Stimulated activated CD4-positive, alpha-beta T cell treated with anti-CD3 and anti-CD28 coated beads, TNF-alpha, amount 100 ng/mL, for 48 hours (primary cell): Measurements from ENCODE around the gene DCDC1.
"Not testable (repeated sequence)": the region's sequence is repeated elsewhere in the genome, so short reads cannot be mapped to it uniquely, and the experiment has no call there.

Experiments used
- DNase-seq, 3 donors: peaks; one replicate each; pipeline ENCODE4 v3.0.0-alpha.2; 2020; ENCODE audit warnings: low read depth in 3 of 3

DCDC1 gene

DNA sequence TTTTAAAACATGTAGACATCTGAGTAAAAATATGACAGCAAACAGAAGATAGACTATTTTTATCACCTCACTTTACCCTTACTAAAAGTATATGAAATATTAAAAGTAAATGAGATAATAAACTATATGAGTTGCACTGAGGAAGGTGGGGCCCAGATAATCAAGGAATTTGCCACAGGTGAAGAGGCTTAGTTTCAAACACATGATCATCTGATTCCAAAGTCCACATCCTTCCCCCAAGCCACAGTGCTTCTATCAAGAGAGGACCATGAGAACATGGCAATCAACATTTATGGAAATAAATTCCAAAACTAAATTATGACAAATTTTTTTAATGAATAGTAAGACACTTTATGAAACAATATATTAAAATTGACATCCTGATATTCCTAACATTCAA lies 384.0 kb downstream of the DCDC1 start:
- no peak for DNase-seq

DNA sequence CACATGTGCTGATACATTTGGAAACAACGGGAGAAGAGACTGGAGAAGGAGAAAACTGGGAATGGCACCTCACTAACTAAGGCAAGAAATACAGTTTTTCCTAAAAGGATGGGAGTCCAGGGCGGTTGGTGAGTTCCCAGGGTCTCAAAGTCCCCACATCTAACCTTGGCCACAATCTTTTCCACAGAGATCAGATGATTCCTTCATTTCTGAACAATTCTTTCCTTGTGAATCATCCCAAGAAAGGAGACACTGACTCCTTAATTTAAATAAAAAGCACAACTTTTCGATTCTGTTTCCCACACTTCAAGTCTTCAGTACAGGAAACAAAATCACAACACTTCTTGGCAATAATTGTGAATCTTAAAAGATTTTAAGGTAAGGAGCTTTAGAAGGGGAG lies 384.7 kb downstream of the DCDC1 start:
- no peak for DNase-seq

DNA sequence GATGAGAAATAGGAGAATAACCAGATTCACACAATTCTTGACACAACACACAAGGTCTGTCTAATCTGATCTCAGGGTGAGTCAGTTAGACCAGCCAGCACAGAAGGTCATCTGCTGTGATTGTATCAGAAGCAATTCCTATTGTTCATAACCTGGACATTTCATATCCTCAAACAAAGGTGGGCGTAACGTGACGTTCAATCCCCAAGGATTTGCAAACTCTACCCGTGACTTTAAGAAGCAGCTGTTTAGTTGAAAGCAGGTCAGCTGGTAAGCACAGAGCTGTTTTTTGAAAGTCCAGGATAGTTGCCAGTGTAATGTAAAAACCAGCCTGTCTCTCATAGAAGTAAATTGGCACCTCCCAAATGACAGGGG lies 385.1 kb downstream of the DCDC1 start:
- DNase-seq, result no peak

DNA sequence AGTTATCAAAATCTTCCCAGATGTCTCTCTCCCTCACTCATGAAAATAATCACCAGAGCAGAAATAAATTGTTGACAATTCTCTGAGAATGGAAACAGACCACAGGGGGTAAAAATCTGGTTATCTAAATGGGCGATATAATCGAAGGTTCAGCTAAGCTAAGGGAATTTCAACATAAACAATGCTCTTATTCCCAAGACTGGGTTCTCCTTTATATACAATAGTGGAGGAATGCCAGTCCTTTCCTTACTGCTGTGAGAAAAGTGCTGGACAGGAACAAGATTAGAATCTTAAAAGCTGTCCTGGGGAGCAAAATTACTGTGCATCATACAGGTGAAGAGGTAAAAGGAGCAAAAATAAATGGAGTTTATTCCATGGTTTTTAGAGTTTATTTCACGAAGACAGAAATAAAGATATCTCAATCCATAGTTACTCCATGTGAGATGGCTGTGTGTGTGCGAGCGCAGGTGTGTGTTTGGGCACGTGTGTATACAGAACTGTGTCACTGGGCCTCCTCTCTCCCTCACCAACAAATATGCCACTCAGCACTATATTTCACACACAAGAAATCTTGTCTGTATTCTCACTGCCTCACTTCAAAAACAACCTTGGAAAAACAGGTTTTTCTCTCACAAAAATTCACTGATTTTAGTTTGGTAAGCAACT lies 385.6 kb downstream of the DCDC1 start:
- no peak for DNase-seq

DNA sequence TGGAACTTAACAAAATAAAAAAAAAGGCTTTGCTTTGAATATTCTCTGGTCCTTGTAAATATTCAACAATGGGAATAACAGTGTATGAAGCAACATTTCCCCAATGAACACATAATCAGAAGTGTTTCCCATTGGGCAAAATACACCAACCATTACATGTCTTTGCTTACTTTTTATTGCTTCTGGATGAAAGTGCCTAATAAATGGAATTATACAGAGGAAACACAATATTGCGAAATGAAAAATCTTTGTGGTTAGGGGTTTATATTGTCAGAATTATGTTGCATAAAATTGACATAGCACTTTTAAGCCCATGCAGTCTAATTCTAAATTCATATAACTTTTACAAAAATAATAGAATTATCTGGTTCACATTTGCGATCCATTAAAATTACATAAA lies 386.4 kb downstream of the DCDC1 start:
- no peak for DNase-seq

DNA sequence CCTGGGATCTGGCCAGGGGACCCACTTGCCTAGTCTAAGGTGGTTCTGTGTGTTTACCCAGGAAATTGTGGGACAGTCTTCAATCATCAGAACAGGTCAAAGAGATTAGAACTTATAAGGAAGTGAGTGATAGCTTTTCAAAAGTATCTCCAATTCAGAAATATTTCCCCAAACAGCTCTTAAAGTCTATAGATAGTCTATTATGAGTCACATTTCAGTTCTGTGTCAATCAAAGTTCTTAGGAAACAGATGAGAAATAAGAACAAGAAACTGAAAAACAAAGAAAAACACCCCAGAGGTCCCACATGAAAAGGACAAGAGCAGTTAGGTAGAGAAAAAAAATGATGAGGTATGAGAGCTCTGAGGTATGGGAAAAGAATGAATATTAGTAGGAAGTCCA lies 402.0 kb downstream of the DCDC1 start:
- DNase-seq, result no peak

DNA sequence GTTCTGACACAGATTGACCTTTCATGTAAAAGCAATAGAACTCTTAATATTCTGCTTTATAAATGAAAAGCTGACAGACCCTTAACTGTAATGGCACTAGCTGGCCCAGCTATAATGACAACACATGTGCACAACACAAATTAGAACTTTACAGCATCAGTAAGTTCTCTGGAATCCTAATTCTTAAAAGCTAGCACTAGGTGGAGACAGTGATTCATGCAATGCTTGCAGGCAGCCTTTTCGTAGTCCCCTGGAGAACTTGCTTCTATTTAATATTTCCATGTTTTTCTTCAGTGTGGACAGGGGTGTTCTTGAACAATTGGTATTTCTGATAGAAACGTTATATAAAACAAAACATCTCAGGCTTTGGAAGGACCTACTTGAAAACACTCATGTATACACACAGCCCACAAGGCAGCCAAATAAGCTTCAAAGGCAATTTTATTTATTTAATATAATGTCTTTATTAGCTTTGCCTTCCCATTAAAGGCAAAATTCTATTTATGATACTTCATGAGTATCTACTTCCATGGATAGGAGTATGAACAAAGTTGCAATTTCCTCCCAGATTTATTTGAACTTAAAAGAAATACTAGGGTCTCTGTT lies 409.0 kb downstream of the DCDC1 start:
- no peak for DNase-seq

DNA sequence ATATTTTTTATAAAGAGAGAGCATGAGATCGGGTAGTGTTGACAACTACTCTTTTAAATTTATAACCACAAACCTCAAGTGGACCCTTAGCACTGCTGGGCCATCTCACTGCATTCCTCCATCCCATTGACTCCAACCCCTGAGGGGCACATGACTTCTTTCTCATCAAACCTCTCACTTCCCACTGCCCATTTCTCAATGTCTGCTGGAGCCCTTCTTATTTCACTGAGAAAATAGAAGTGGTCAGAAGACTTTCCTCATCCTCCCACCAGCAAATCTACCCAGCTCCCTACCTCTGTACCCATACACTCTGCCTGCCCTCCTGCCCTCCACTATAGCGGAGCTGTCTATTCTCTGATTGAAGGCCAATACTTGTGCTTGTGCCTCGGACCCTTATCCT lies 412.8 kb downstream of the DCDC1 start:
- no peak for DNase-seq

DNA sequence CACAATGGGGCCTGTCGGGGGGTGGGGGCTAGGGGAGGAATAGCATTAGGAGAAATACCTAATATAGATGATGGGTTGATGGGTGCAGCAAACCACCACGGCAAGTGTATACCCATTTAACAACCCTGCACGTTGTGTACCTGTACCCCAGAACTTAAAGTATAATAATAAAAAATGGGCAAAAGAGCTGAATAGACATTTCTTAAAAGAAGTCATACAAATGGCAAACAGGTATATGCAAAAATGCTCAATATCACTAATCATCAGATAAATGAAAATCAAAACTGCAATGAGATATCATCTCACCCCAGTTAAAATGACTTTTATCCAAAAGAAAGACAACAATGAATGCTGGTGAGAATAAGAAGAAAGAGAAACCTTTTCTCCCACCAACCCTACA lies 419.7 kb downstream of the DCDC1 start:
- no peak for DNase-seq

DNA sequence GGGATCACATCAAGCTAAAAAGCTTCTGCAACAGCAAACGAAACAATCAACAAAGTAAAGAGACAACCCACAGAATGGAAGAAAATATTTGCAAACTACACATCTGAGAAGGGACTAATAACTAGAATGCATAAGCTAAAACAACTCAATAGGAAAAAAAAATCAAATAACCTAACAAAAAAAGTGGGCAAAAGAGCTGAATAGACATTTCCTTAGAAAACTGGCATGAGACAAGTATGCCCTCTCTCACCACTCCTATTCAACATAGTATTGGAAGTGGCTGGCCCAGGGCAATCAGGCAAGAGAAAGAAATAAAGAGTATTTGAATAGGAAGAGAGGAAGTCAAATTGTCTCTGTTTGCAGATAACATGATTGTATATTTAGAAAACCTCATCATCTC lies 421.8 kb downstream of the DCDC1 start:
- DNase-seq, result not testable (repeated sequence)

DNA sequence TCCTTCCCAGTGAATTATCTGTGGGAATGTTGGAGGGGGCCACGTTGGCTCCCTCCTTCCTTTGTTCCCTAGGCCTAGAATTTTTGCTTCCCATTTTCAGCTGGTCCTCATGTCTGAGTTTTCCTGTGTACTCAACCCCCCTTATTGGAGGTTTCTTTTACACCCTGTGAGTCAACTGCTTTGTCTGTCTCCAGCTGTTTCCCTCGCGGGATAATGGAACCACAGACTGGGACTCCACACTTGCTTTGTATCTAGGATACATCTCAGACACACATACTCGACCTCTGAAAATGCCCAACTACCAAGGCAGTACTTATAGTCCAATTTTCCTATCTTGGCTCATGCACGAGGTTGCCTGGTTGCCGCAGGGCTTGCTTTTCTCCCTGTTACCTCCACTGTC lies 430.7 kb downstream of the DCDC1 start:
- no peak for DNase-seq

DNA sequence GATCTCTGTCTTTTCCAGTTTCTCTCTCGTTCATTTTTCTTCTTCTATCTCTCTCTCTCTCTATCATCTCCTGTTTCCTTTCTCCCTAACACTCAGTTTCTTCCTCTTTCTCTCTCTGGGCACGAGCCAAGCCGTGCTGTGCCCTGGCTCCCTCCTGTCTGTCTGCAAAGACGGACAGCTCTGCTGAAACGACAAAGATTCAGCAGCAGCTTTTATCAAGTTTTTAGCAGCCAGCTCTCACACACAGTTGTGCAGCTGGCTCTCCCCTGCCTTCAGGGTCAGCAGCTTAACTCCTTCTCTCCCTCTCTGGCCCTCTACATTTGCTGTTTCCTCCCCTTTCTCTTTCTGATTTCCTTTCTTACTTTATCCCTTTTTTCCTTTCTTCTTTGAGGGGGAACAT lies 431.4 kb downstream of the DCDC1 start:
- DNase-seq, result no peak

DNA sequence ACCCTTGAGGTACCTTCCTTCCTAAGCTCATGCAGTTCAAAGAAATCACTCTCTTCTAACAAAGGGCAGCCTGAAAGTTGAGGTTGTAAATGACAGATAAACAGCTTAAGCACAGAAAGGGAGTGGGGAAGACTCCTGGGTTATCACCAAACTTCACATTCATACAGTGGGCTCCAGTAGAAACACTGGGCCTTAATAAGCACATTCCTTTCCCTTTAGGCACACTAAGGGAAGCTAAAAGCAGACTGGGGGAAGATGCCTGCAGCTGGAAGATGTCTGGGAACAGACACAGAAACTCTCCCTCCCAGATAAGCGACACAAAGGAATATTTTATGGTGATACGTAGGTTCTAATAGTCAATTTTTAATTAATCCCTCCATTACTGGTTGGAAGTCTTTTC lies 433.0 kb downstream of the DCDC1 start:
- DNase-seq, result no peak

DNA sequence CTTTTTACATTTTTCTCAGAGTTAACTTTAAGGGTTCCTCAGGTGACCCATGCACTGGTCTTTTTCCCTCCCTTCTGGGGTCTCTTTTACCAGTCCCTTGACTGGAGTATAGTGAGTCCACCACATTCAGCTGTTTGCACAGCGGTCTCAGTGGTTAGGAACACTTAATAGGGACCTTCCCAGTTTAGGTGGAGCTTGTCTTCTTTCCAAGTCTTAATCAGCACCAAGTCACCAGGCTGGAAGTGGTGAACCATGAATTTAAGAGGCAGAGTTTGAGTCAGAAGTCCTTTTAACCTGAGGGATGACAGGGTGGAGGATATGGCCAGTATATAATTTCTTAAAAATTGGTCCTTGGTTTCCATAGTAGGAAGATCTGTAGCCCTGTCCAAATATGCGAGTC lies 433.7 kb downstream of the DCDC1 start:
- DNase-seq, result no peak

DNA sequence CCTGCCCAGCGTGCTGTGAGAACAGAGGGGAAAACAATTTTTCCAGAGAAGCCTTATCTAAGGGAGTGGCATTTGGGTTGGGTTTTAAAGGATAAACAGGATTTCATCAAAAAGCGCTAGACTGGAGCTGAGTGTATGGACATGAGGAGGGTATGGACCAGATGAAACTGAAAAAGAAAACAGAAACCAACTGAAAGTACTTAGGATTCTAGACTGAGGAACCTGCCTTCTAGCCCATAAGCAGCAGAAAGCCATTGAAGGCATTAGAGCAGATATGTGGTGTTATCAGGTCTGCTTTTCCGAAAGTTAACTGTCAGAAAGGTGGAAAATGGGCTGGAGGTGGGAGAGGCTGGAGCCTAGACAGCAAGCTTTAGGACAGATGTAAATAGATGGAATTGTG lies 443.4 kb downstream of the DCDC1 start:
- DNase-seq, result no peak

DNA sequence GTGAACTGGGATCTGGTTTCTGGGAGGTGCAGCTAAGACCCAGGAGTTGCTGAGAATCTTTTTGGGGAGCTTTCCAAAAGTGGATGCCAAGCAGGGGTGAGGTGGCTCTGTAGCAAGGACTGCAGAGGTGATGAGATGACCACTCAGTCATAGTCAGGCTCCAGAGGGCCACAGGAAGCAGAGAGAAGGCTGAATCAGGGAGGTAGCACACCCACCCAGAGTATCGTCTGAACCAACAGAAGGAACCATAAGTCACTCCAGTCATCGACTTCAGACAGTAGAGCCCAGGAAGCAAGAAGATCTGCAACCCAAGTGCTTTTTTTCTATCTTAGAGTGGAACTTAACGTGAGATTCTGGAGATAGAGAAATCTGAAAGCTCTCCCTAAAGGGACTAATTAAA lies 447.7 kb downstream of the DCDC1 start:
- DNase-seq, result no peak

DNA sequence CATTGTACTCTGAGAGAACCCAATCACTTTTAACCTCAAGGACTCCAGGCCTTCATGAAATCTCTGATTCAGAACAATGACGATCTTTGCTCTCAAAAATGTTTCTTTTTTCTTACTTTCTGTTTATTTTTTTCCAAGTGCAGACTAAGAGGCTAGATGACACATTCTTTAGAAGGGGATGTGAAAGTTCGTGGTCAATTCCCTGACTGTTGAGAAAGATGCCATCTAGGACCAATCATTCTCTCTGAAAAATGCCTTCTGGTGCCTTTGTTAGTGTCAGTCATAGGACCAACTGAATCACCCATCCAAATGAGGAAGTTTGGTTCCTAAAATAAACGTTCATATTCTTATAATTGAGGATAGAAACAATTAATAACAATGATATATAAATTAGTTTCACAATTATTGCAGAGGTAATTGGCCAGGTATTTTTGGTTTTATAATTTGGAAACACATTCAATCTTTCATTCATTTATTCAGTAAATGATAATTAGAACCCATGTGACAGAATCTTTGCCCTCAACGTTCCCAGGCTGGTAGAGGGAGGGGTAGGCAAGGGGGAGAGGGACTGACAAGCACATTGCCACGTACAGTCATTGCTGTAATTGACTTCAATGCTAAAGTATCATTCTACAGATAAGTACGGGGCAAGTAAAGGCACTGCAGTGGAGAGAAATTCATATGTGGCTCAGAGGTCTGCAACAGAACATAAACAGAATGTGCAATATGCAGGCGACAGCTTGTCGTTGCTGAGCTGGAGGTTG lies 450.0 kb downstream of the DCDC1 start:
- no peak for DNase-seq

DNA sequence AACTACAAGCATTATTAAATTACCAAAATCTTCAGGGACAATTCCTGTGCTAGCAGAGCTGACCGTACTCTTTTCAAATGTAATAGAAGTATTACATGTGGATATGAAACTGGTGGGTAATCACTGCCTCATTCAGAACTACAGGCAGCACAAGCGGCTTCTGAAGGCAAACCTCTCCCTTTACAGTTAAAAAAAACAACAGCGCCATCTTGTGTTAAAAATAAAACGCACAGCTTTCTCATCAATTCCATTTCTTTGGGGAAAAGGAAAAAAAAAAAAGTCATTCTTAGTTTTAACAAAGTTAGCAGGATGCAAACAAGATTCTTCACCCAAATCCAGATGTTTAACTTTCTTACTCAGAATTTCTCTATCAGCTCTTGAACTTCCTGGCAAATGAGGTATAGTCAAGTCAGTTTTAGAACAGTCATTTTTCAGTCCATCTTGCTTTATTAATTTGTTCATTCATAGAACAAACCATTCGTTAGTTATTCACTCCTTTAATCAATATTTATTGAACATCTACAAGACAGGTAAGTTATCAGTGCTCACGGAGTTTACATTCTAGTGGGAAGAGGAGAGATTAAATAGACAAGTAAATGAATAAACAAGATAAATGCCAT lies 451.6 kb downstream of the DCDC1 start:
- no peak for DNase-seq

DNA sequence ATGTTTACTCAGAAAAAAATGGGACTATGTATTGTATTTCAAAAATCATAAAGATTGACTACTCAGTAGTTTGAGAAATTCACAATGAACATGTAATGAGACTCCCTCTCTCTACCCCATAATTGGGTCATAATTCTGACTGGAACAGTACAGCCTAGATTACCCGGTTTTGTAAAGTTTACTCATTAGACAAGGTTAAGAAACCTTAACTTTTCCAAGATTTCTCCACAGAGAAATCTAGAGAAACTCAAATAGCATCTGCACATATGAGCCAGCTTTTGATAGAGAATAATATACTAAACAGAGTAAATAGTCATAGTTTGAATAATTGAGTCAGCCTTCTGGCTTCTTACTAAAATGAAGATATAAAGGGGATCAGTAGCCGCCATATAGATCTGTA lies 452.3 kb downstream of the DCDC1 start:
- no peak for DNase-seq

DNA sequence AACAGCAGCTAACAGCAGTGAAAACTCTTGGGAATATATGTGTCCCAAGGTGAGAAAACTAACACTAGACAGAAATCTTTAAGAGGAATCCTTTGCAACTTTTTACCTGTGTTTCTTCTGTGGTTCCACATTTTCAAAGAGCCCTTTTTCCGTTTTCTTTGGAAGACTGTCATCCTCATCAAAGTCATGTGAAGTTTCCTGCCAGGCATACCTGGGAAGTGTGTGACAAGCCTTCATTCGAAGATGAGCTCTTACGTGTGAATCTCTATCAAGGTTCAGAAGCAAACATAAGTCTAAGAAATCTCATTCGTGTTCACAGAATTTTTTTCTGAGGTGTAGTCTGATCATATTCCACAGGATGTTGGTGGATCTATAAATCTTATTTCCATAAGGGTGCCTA lies 452.8 kb downstream of the DCDC1 start:
- no peak for DNase-seq

DNA sequence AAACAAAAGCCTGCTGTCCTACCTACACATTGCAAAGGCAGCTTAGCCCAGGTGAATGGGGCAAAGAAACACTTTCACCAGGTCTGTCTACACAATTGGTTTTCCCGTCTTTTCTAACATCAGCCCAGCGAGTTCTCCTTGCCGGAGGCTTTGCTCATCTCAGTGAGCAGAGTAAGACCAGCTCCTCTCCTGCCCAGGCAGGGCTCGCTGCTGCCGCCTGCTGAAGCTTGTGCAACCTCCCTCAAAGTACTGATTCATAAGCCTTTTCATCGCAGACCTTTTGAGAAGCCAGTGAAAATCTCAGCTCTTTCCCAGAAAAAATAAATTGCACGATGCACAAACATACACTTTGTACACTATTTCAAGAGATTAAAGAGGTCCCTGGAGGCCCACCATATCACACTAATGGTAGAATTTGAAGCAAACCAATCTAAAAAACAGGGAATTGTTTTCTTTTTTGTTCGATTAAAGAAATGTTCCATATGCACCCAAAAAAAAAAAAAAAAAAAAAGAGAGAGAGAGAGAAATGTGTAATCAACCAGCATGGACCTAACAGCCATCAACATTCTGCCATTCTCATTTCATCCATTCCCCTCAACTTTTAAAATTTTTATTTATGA lies 455.3 kb downstream of the DCDC1 start:
- no peak for DNase-seq

DNA sequence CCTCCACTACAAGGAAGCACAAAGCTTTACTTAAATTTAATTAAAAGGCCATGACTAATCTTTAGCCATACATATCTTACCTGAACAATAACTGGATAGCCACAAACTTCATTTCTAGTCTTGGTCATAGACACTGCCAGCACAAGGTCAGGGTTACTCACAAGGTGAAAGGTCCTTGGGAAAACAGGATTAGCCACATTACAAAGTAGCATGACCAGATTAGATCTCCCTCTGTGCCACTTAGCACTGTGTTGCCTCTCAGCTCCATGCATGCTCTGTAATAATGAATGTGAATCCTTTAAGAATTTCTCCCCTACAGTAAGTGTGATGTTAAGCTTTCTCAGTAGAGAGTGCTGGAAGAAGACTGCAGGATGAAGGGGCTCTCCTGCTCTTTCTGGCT lies 458.3 kb downstream of the DCDC1 start:
- DNase-seq, result no peak

DNA sequence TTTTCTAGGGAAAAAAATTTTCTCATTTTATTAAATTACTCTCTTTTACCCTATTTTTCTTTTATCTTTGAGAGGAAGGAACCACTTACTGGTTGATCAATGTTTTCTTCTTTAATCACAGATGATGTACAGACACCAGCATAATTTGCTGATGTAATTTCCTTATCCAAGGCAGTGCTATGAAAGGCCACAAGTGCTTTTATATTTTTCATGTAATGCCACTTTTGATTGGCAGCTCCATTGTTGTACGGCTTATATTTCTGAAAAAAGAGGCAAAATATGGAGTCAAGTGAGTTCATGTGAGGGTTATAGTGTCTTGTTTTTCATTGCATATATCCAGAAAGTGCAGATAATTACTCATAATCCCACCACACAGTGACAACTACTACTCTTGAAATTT lies 460.7 kb downstream of the DCDC1 start:
- no peak for DNase-seq
